MM.1S (cell line): ENCODE data around the gene F12.

Source experiments
- DNase-seq: peaks from one replicate; pipeline ENCODE4 v3.0.0-alpha.2; 2015
- H2AFZ ChIP-seq: fragments of 300-600 bp; sonication (generic); 2 replicates; pipeline ENCODE4 v1.6.0; 2016; ENCODE audit warnings: antibody characterized with exemption, low read length
- H3F3A ChIP-seq: fragments of 300-600 bp; sonication (generic); 2 replicates; pipeline ENCODE4 v1.6.1; 2016; ENCODE audit warnings: mild to moderate bottlenecking, antibody characterized with exemption, low read length, moderate library complexity, mixed read lengths; ENCODE audit not compliant: insufficient read depth
- H3K27ac ChIP-seq: fragments of 300-600 bp; sonication (generic); 2 replicates; pipeline ENCODE4 v1.5.1; 2016; ENCODE audit warnings: mild to moderate bottlenecking, low read length
- H3K27me3 ChIP-seq: fragments of 300-600 bp; sonication (generic); replicated peaks from 2 replicates; pipeline ENCODE4 v1.6.0; 2016; ENCODE audit warnings: low read length; ENCODE audit not compliant: insufficient read depth
- H3K36me3 ChIP-seq: fragments of 300-600 bp; sonication (generic); replicated peaks from 2 replicates; pipeline ENCODE4 v1.6.1; 2016; ENCODE audit warnings: mild to moderate bottlenecking, low read length, mixed read lengths; ENCODE audit not compliant: insufficient read depth
- H3K4me1 ChIP-seq: fragments of 300-600 bp; sonication (generic); 2 replicates; pipeline ENCODE4 v1.6.1; 2016; ENCODE audit warnings: low read length, mixed read lengths
- H3K4me2 ChIP-seq: fragments of 300-600 bp; sonication (generic); 2 replicates; pipeline ENCODE4 v1.6.0; 2016; ENCODE audit warnings: low read depth, low read length
- H3K4me3 ChIP-seq: fragments of 300-600 bp; sonication (generic); 2 replicates; pipeline ENCODE4 v1.5.1; 2016; ENCODE audit warnings: low read length, mixed read lengths
- H3K79me2 ChIP-seq: fragments of 300-600 bp; sonication (generic); 2 replicates; pipeline ENCODE4 v1.6.1; 2016; ENCODE audit warnings: mixed run types, low read length, mixed read lengths
- H3K9ac ChIP-seq: fragments of 300-600 bp; sonication (generic); 2 replicates; pipeline ENCODE4 v1.6.1; 2016; ENCODE audit warnings: low read length, mixed read lengths
- H3K9me2 ChIP-seq: fragments of 300-600 bp; sonication (generic); replicated peaks from 2 replicates; pipeline ENCODE4 v1.6.1; 2016; ENCODE audit warnings: mild to moderate bottlenecking, low read length, mixed read lengths; ENCODE audit not compliant: insufficient read depth
- H3K9me3 ChIP-seq: fragments of 300-600 bp; sonication (generic); replicated peaks from 2 replicates; pipeline ENCODE4 v1.6.1; 2016; ENCODE audit warnings: mild to moderate bottlenecking, low read length, mixed read lengths; ENCODE audit not compliant: insufficient read depth
- H4K20me1 ChIP-seq: fragments of 300-600 bp; sonication (generic); 2 replicates; pipeline ENCODE4 v1.6.1; 2016; ENCODE audit warnings: mild to moderate bottlenecking, low read length, moderate library complexity, mixed read lengths; ENCODE audit not compliant: insufficient read depth
- EZH2 ChIP-seq: fragments of 300-600 bp; sonication (generic); optimal IDR thresholded peaks from 2 replicates; pipeline ENCODE3; 2017; ENCODE audit warnings: low read depth, mild to moderate bottlenecking, antibody characterized with exemption, low read length, mixed read lengths
- EZH2phosphoT487 ChIP-seq: fragments of 300-600 bp; sonication (generic); IDR thresholded peaks from 2 replicates; pipeline ENCODE4 v1.6.1; 2018; ENCODE audit warnings: antibody characterized with exemption, low read length
- TF ChIP-seq, protein P1 (sequence below): fragments of 300-600 bp; sonication (generic); IDR thresholded peaks from 2 replicates; pipeline ENCODE4 v1.5.1; 2016; ENCODE audit warnings: antibody characterized with exemption, low read length, mixed read lengths

Gene F12

DNA sequence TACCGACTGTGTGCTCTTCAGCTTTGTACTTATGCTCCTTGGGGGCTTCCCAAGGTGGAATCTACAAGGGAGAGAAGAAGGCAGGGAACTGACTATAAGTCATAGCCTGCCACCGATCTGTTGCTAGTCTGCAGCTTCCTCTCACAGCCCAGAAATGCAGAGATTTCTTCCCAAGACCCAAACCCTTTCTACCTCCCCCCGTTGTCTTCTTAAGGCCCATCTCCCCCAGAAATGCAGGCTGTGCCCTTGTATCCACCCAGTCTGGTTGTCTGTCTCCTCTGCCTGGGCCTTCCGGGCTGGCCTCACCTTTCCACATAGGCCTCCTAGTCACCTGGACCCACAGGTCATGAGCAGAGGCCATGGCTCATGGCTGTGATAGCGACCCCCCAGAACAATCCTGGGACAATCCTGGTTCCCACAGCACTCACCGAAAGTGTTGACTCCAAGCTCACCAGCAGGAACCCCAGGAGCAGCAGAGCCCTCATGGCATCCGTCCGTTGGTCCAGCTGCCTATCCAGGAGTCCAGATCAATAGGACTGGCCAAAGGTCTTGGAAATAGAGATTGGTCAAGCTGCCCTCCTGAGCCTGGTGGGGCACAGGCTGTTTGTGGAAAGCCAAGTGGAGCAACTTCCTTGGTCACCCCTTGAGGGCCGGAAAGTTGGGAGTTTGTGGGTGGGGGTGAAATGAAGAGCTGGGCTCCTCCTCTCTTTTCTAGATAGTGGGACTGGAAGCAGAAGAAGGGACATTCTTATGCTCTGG, at the start of gene F12:
Gene F12, minus strand, starts transcription at position 522 of the 759 bp plus-strand sequence. Its CDS starts 37 bp downstream, at position 485.
- peaks cover 32% of the 10 kb centered on the region for H3K4me1 ChIP-seq
- H3K27me3 ChIP-seq, result no peaks in the 10 kb centered on the region
- H3K27ac ChIP-seq, result no peak within 1 kb of the TSS
- no peaks in the 10 kb centered on the region for H3K9me3 ChIP-seq
- H3F3A ChIP-seq, result peaks cover 23% of the 10 kb centered on the region
- H3K9me2 ChIP-seq, result no peaks in the 10 kb centered on the region
- no peaks in the 10 kb centered on the region for H3K79me2 ChIP-seq
- DNase-seq, result no peak
- no peak for TF ChIP-seq EZH2
- TF ChIP-seq EZH2phosphoT487, result no peak
- TF ChIP-seq, protein P1, sequence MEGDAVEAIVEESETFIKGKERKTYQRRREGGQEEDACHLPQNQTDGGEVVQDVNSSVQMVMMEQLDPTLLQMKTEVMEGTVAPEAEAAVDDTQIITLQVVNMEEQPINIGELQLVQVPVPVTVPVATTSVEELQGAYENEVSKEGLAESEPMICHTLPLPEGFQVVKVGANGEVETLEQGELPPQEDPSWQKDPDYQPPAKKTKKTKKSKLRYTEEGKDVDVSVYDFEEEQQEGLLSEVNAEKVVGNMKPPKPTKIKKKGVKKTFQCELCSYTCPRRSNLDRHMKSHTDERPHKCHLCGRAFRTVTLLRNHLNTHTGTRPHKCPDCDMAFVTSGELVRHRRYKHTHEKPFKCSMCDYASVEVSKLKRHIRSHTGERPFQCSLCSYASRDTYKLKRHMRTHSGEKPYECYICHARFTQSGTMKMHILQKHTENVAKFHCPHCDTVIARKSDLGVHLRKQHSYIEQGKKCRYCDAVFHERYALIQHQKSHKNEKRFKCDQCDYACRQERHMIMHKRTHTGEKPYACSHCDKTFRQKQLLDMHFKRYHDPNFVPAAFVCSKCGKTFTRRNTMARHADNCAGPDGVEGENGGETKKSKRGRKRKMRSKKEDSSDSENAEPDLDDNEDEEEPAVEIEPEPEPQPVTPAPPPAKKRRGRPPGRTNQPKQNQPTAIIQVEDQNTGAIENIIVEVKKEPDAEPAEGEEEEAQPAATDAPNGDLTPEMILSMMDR, result no peak
- no peaks in the 10 kb centered on the region for H3K36me3 ChIP-seq
- H2AFZ ChIP-seq, result no peak within 1 kb of the TSS
- no peaks in the 10 kb centered on the region for H4K20me1 ChIP-seq
- no peak within 1 kb of the TSS for H3K4me3 ChIP-seq
- H3K9ac ChIP-seq, result no peak within 1 kb of the TSS
- H3K4me2 ChIP-seq, result no peak within 1 kb of the TSS

DNA sequence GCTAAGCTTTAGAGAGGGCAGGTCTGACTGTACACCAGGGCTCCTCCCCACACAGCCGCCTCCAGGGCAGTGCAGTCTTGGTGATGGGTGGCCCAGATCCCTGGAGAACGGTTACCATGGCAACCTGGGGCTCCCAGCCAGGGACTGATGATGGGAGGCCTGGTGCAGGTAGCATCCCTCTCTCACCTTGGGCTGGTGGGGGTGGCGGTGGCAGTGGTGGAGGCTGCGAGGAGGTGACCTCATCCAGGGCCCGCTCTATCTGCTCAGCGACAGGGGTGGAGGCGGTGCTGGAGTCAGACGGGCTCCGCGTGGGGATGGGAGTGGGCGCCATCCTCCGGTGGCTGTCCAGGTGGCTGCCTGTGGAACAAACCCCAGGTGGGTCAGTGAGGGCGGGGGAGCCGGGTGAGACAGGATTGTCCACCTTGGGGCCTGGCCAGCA, 49.6 kb upstream of the F12 start:
- peaks cover 15% of the 10 kb centered on the region for H3F3A ChIP-seq
- H3K4me1 ChIP-seq, result peaks cover 14% of the 10 kb centered on the region
- no peaks in the 10 kb centered on the region for H4K20me1 ChIP-seq
- H3K79me2 ChIP-seq, result no peaks in the 10 kb centered on the region; the same call in 1 of the 2 replicates
- TF ChIP-seq EZH2, result no peak
- TF ChIP-seq, protein P1, result no peak
- TF ChIP-seq EZH2phosphoT487, result no peak
- no peaks in the 10 kb centered on the region for H3K9me3 ChIP-seq
- H3K4me3 ChIP-seq, result no peak overlapping the region
- peaks cover 42% of the 10 kb centered on the region for H3K27me3 ChIP-seq
- H3K9ac ChIP-seq, result no peak overlapping the region
- no peaks in the 10 kb centered on the region for H3K9me2 ChIP-seq
- no peak overlapping the region for H2AFZ ChIP-seq
- DNase-seq, result no peak
- no peak overlapping the region for H3K4me2 ChIP-seq
- no peaks in the 10 kb centered on the region for H3K36me3 ChIP-seq
- H3K27ac ChIP-seq, result no peak overlapping the region

DNA sequence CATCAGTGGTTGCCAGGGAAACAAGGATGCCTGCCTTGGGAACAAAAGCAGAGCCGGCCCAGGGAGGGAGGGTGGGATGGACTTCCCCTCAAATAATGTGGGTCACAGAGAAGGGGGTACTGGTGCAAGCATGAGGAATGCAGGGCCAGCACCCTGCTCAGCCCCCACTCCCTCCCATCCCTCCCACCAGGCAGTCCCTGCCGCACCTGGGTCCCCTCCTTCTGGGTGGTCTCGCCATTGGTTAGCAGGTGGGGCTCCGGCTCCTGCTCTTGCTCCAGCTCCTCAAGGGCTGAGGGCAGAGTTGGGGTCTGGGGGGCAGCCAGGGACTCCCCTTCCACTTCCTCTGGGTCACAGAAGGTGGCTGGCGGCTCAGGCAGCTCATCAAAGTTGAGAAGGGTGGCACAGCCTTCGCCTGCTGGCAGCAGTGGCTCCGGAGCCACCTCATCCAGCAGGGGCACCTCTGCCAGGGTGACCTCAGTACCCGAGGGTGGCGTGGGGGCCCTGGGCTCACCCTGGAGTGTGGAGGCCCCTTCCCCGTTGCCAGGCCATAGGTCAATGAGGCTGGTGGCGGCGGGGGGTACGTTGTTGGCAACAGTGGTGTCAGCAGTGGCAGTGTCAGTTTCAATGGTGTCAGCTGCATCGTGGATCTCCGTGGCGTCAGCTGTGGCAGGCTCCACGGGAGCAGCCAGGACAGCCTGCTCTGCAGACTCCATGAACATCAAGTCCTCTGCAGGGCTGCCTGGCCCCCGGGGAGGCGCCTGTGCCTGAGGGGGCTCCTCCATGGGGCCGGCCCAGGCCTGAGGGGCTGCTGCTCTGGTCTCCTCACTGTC, 48.7 kb upstream of the F12 start:
- DNase-seq, result no peak
- TF ChIP-seq, protein P1, result no peak
- TF ChIP-seq EZH2 (no peak), EZH2phosphoT487 (no peak)
- H3K27ac ChIP-seq, result no peak overlapping the region
- H4K20me1 ChIP-seq, result no peaks in the 10 kb centered on the region
- no peaks in the 10 kb centered on the region; the same call in 1 of the 2 replicates for H3K79me2 ChIP-seq
- no peak overlapping the region for H3K9ac ChIP-seq
- no peak overlapping the region for H3K4me3 ChIP-seq
- H3K27me3 ChIP-seq, result peaks cover 35% of the 10 kb centered on the region
- H3K9me2 ChIP-seq, result no peaks in the 10 kb centered on the region
- no peaks in the 10 kb centered on the region for H3K36me3 ChIP-seq
- H3K4me1 ChIP-seq, result peaks cover 17% of the 10 kb centered on the region
- H3K4me2 ChIP-seq, result no peak overlapping the region
- no peak overlapping the region for H2AFZ ChIP-seq
- H3F3A ChIP-seq, result peaks cover 15% of the 10 kb centered on the region
- H3K9me3 ChIP-seq, result no peaks in the 10 kb centered on the region
